HFFc6 (cell line): Measurements from ENCODE around the gene KRTAP9-2. TPM values are rescaled to one million over a fixed set of nuclear protein-coding genes. Genes with fewer than 3 reads are reported as not detected.
"Not testable (repeated sequence)": the region's sequence is repeated elsewhere in the genome, so short reads cannot be mapped to it uniquely, and the experiment has no call there.

Source experiments
- DNase-seq: peaks from one replicate; pipeline ENCODE4 v3.0.0-alpha.2; 2018
- H3K27ac Mint-ChIP-seq: 2 replicates; pipeline ENCODE4 v1.8.0; 2020; ENCODE audit warnings: mild to moderate bottlenecking, mixed read lengths
- H3K27me3 Mint-ChIP-seq: 2 replicates; pipeline ENCODE4 v1.8.0; 2021; ENCODE audit warnings: mild to moderate bottlenecking, moderate library complexity, mixed read lengths; ENCODE audit not compliant: insufficient read depth
- H3K36me3 Mint-ChIP-seq: 2 replicates; pipeline ENCODE4 v1.8.0; 2021; ENCODE audit warnings: low read depth, mixed read lengths
- H3K4me1 Mint-ChIP-seq: 2 replicates; pipeline ENCODE4 v1.8.0; 2020; ENCODE audit warnings: low read depth, mixed read lengths
- H3K4me3 Mint-ChIP-seq: 2 replicates; pipeline ENCODE4 v1.8.0; 2020; ENCODE audit warnings: mild to moderate bottlenecking, moderate library complexity, mixed read lengths
- H3K9me3 Mint-ChIP-seq: 2 replicates; pipeline ENCODE4 v1.8.0; 2020; ENCODE audit warnings: mild to moderate bottlenecking, mixed read lengths
- CTCF ChIP-seq: fragments of 200-600 bp; sonication (generic); IDR thresholded peaks from 2 replicates; pipeline ENCODE4 v1.5.0; 2021; ENCODE audit warnings: antibody characterized with exemption, mild to moderate bottlenecking
- total RNA-seq, 6 experiments: library from RNA; stranded (reverse); fragmentation: NEBNext Ultra II Directional; extraction: Animal tissue kit (Norgen Biotek cat#: 25700); gene quantifications; 2 replicates in 1 of 6; 3 replicates in 5 of 6; pipeline ENCODE4 v1.2.3, GENCODE V29; 2021

Gene KRTAP9-2
- total RNA-seq, 6 experiments from 2014 or later: not detected

GRCh38 chr17:41264599-41264998 is 38.2 kb downstream of the KRTAP9-2 start:
- TF ChIP-seq CTCF: no peak
- Mint-ChIP-seq H3K4me3 (no peak overlapping the region), H3K27me3 (peaks cover 8% of the 10 kb centered on the region), H3K36me3 (no peaks in the 10 kb centered on the region), H3K27ac (no peak overlapping the region), H3K9me3 (no peaks in the 10 kb centered on the region), H3K4me1 (peaks cover 12% of the 10 kb centered on the region)
- no peak for DNase-seq

- H3K27me3 Mint-ChIP-seq: peaks cover 8% of the 10 kb centered on the region
- no peak for DNase-seq
- H3K36me3 Mint-ChIP-seq: no peaks in the 10 kb centered on the region
- H3K27ac Mint-ChIP-seq: no peak within 1 kb of the TSS
- peaks cover 10% of the 10 kb centered on the region for H3K4me1 Mint-ChIP-seq
- H3K4me3 Mint-ChIP-seq: no peak within 1 kb of the TSS
- no peak for TF ChIP-seq CTCF
- no peaks in the 10 kb centered on the region for H3K9me3 Mint-ChIP-seq
Observed at GRCh38 chr17:41265078-41265477, 38.6 kb downstream of the KRTAP9-2 start, which contains the start of gene KRTAP9-6. Gene KRTAP9-6, plus strand, starts transcription at chr17:41265378. Its CDS starts 0 bp downstream, at chr17:41265378.

- Mint-ChIP-seq H3K9me3 (no peaks in the 10 kb centered on the region), H3K4me3 (no peak overlapping the region), H3K36me3 (no peaks in the 10 kb centered on the region), H3K4me1 (peaks cover 10% of the 10 kb centered on the region; the same call in 1 of the 2 replicates), H3K27ac (no peak overlapping the region), H3K27me3 (peaks cover 11% of the 10 kb centered on the region)
- TF ChIP-seq CTCF: no peak
- no peak for DNase-seq
Observed at GRCh38 chr17:41267711-41268110, 41.3 kb downstream of the KRTAP9-2 start.

- not testable (repeated sequence) for H3K4me1 Mint-ChIP-seq, DNase-seq, H3K27ac Mint-ChIP-seq, H3K9me3 Mint-ChIP-seq, H3K36me3 Mint-ChIP-seq, H3K4me3 Mint-ChIP-seq
- H3K27me3 Mint-ChIP-seq: peaks cover 10% of the 10 kb centered on the region
Observed at GRCh38 chr17:41271323-41271722, 44.9 kb downstream of the KRTAP9-2 start.

GRCh38 chr17:41271858-41272257 is 45.4 kb downstream of the KRTAP9-2 start:
- DNase-seq: no peak
- Mint-ChIP-seq H3K4me3 (no peak overlapping the region), H3K27me3 (peaks cover 11% of the 10 kb centered on the region)

GRCh38 chr17:41275648-41276190 is 49.3 kb downstream of the KRTAP9-2 start, which contains the start of gene KRTAP9-7:
Gene KRTAP9-7, plus strand, starts transcription at chr17:41275698. Its CDS starts 0 bp downstream, at chr17:41275698.
- peaks cover 16% of the 10 kb centered on the region; the same call in 1 of the 2 replicates for H3K4me1 Mint-ChIP-seq
- H3K9me3 Mint-ChIP-seq, H3K4me3 Mint-ChIP-seq, H3K27ac Mint-ChIP-seq, H3K36me3 Mint-ChIP-seq, DNase-seq: not testable (repeated sequence)
- H3K27me3 Mint-ChIP-seq: peaks cover 11% of the 10 kb centered on the region

More at GRCh38 chr17:41271858-41272257, 45.4 kb downstream of the KRTAP9-2 start:
- Mint-ChIP-seq H3K27ac (no peak overlapping the region), H3K4me1 (0 out of 2 replicates have a peak, but pooled peaks cover 5% of the 10 kb centered on the region), H3K9me3 (no peaks in the 10 kb centered on the region), H3K36me3 (no peaks in the 10 kb centered on the region)
- TF ChIP-seq CTCF: no peak

Other genes starting within 250 kb of the KRTAP9-2 start
- gene KRT40, start 242.3 kb upstream of the KRTAP9-2 start, total RNA-seq: not detected
- not detected for gene KRTAP3-3, start 232.5 kb upstream of the KRTAP9-2 start, total RNA-seq
- gene KRTAP3-2, start 226.7 kb upstream of the KRTAP9-2 start, total RNA-seq: not detected
- gene KRTAP3-1, start 217.5 kb upstream of the KRTAP9-2 start, total RNA-seq: 10 to 100 TPM in 1 of 6 experiments, 1 to 10 TPM in 5; 2.5 to 10.2 (median 3.3) TPM
- 100 to 1,000 TPM in 1 of 6 experiments, 10 to 100 TPM in 5; 61.6 to 114 (median 76.8) TPM for gene KRTAP1-5, start 199.4 kb upstream of the KRTAP9-2 start, total RNA-seq
- not detected for gene KRTAP1-4, start 196.5 kb upstream of the KRTAP9-2 start, total RNA-seq
- not detected for gene KRTAP1-3, start 191.8 kb upstream of the KRTAP9-2 start, total RNA-seq
- gene KRTAP1-1, start 185.2 kb upstream of the KRTAP9-2 start, total RNA-seq: 1 to 10 TPM in 1 of 6 experiments, under 1 TPM in 5; 0.21 to 1.1 (median 0.50) TPM
- under 1 TPM in 1 of 6 experiments, not detected in 5; 0.38 TPM for gene KRTAP2-1, start 179.3 kb upstream of the KRTAP9-2 start, total RNA-seq
- under 1 TPM in 4 of 6 experiments, not detected in 2; 0.46 to 0.96 (median 0.53) TPM for gene KRTAP2-2, start 171.4 kb upstream of the KRTAP9-2 start, total RNA-seq
- 100 to 1,000 TPM in 1 of 6 experiments, 10 to 100 TPM in 5; 30.3 to 105 (median 44.4) TPM for gene KRTAP2-3, start 166.5 kb upstream of the KRTAP9-2 start, total RNA-seq
- not detected for gene KRTAP2-4, start 160.8 kb upstream of the KRTAP9-2 start, total RNA-seq
- gene KRTAP4-7, start 142.5 kb upstream of the KRTAP9-2 start, total RNA-seq: not detected
- not detected for gene KRTAP4-8, start 128.5 kb upstream of the KRTAP9-2 start, total RNA-seq
- gene KRTAP4-16, start 124.4 kb upstream of the KRTAP9-2 start, total RNA-seq: not detected
- under 1 TPM in 2 of 6 experiments, not detected in 4; 0.85 to 0.90 TPM for gene KRTAP4-9, start 121.3 kb upstream of the KRTAP9-2 start, total RNA-seq
- not detected for gene KRTAP4-11, start 108.3 kb upstream of the KRTAP9-2 start, total RNA-seq
- 1 to 10 TPM; 6.1 to 8.4 (median 6.7) TPM for gene KRTAP4-12, start 102.5 kb upstream of the KRTAP9-2 start, total RNA-seq
- gene KRTAP4-6, start 86.1 kb upstream of the KRTAP9-2 start, total RNA-seq: not detected
- gene KRTAP4-5, start 76.8 kb upstream of the KRTAP9-2 start, total RNA-seq: not detected
- not detected for gene KRTAP4-4, start 65.9 kb upstream of the KRTAP9-2 start, total RNA-seq
- gene KRTAP4-3, start 58.4 kb upstream of the KRTAP9-2 start, total RNA-seq: not detected
- not detected for gene KRTAP4-2, start 48.4 kb upstream of the KRTAP9-2 start, total RNA-seq
- gene KRTAP4-1, start 41.7 kb upstream of the KRTAP9-2 start, total RNA-seq: not detected
- gene KRTAP9-1, start 36.8 kb upstream of the KRTAP9-2 start, total RNA-seq: not detected
- not detected for gene KRTAP9-3, start 5.8 kb downstream of the KRTAP9-2 start, total RNA-seq
- not detected for gene KRTAP9-8, start 11.4 kb downstream of the KRTAP9-2 start, total RNA-seq
- not detected for gene KRTAP9-4, start 23.0 kb downstream of the KRTAP9-2 start, total RNA-seq
- not detected for gene KRTAP9-9, start 28.7 kb downstream of the KRTAP9-2 start, total RNA-seq
- gene KRTAP9-6, start 38.7 kb downstream of the KRTAP9-2 start, total RNA-seq: not detected
- not detected for gene KRTAP9-7, start 49.0 kb downstream of the KRTAP9-2 start, total RNA-seq
- gene KRTAP29-1, start 76.2 kb downstream of the KRTAP9-2 start, total RNA-seq: not detected
- gene KRTAP16-1, start 82.7 kb downstream of the KRTAP9-2 start, total RNA-seq: not detected
- not detected for gene KRTAP17-1, start 89.1 kb downstream of the KRTAP9-2 start, total RNA-seq
- not detected for gene KRT33A, start 124.2 kb downstream of the KRTAP9-2 start, total RNA-seq
- gene KRT33B, start 143.2 kb downstream of the KRTAP9-2 start, total RNA-seq: 1 to 10 TPM in 2 of 6 experiments, under 1 TPM in 4; 0.75 to 2.5 (median 0.96) TPM
- gene KRT34, start 155.7 kb downstream of the KRTAP9-2 start, total RNA-seq: 100 to 1,000 TPM in 2 of 6 experiments, 10 to 100 TPM in 4; 58.8 to 247 (median 71.3) TPM
- under 1 TPM in 2 of 6 experiments, not detected in 4; 0.09 to 0.14 TPM for gene KRT31, start 171.0 kb downstream of the KRTAP9-2 start, total RNA-seq
- not detected for gene KRT37, start 197.9 kb downstream of the KRTAP9-2 start, total RNA-seq
- gene KRT38, start 214.3 kb downstream of the KRTAP9-2 start, total RNA-seq: under 1 TPM; 0.25 to 0.62 (median 0.43) TPM
- gene KRT32, start 240.7 kb downstream of the KRTAP9-2 start, total RNA-seq: under 1 TPM in 2 of 6 experiments, not detected in 4; 0.14 TPM